ENCODE results near the gene NTSR1. TPM values are rescaled to one million over a fixed set of nuclear protein-coding genes. Genes with fewer than 3 reads are reported as not detected.

The NTSR1 gene
- total and polyA plus RNA-seq, 12 donors: 0.03 to 0.14 (median 0.11) TPM; not detected in 9

- 73 to 80% (median 79%) methylated on average over 12 to 18 of the region's 18 CpGs for WGBS, 4 donors
- no peak overlapping the region for H3K27ac ChIP-seq
- H3K4me3 ChIP-seq: no peak overlapping the region
- peak in 2 of 7 donors; percentile 2 to 7 for DNase-seq
- H3K36me3 ChIP-seq (replicated peaks in 1 of 2): no peaks in the 10 kb centered on the region
- TF ChIP-seq, protein P1, sequence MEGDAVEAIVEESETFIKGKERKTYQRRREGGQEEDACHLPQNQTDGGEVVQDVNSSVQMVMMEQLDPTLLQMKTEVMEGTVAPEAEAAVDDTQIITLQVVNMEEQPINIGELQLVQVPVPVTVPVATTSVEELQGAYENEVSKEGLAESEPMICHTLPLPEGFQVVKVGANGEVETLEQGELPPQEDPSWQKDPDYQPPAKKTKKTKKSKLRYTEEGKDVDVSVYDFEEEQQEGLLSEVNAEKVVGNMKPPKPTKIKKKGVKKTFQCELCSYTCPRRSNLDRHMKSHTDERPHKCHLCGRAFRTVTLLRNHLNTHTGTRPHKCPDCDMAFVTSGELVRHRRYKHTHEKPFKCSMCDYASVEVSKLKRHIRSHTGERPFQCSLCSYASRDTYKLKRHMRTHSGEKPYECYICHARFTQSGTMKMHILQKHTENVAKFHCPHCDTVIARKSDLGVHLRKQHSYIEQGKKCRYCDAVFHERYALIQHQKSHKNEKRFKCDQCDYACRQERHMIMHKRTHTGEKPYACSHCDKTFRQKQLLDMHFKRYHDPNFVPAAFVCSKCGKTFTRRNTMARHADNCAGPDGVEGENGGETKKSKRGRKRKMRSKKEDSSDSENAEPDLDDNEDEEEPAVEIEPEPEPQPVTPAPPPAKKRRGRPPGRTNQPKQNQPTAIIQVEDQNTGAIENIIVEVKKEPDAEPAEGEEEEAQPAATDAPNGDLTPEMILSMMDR (IDR thresholded peaks at IDR 0.05): no peak
- TF ChIP-seq POLR2A (IDR thresholded peaks at IDR 0.05): no peak
- H3K27me3 ChIP-seq: peaks cover 22% of the 10 kb centered on the region
- intact Hi-C loops (cut with DNase I): no loop called here
- H3K9me3 ChIP-seq (replicated peaks in 1 of 3): no peaks in the 10 kb centered on the region
- H3K4me1 ChIP-seq (replicated peaks in 1 of 2): no peaks in the 10 kb centered on the region
Measured at GRCh38 chr20:62733891-62734290, 25.3 kb downstream of the NTSR1 start.

- TF ChIP-seq, protein P1 (IDR thresholded peaks at IDR 0.05): no peak
- TF ChIP-seq POLR2A (IDR thresholded peaks at IDR 0.05): no peak
- H3K27me3 ChIP-seq: peaks cover 21% of the 10 kb centered on the region
- intact Hi-C loops (cut with DNase I): no loop called here
- no peaks in the 10 kb centered on the region for H3K9me3 ChIP-seq (replicated peaks in 1 of 3)
- DNase-seq: peak in 2 of 7 donors; percentile 0 to 5
- H3K4me1 ChIP-seq (replicated peaks in 1 of 2): no peaks in the 10 kb centered on the region
- H3K36me3 ChIP-seq (replicated peaks in 1 of 2): no peaks in the 10 kb centered on the region
- 75 to 85% (median 79%) methylated on average over 8 to 11 of the region's 11 CpGs for WGBS, 4 donors
- H3K4me3 ChIP-seq: no peak overlapping the region
- no peak overlapping the region for H3K27ac ChIP-seq
Measured at GRCh38 chr20:62734326-62734725, 25.7 kb downstream of the NTSR1 start.

DNA sequence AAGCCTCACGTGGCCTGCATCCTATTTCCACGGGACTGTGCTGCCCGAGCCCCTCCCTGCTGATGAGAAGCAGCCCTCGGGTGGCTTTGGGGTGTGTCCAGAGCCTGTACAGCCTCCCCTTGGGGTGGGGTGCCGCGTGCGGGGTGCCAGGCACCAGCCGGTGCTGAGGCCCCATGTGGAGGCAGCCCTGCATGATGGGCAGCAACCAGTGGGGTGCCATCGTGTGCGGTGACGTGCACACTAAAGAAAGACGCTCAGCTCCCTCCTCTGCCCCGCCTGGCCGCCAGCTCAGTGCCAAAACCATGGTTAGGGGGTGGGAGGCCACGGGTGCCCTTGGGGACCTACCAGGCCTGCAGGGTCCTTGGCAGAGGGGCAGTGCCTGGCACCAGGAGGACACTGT is 26.2 kb downstream of the NTSR1 start:
- intact Hi-C loops (cut with DNase I): no loop called here
- Histone ChIP-seq H3K27me3 (peaks cover 25% of the 10 kb centered on the region), H3K4me3 (no peak overlapping the region), H3K36me3 (replicated peaks in 1 of 2) (no peaks in the 10 kb centered on the region), H3K27ac (no peak overlapping the region), H3K9me3 (replicated peaks in 1 of 3) (no peaks in the 10 kb centered on the region), H3K4me1 (replicated peaks in 1 of 2) (no peaks in the 10 kb centered on the region)
- no peak for TF ChIP-seq POLR2A (IDR thresholded peaks at IDR 0.05)
- TF ChIP-seq, protein P1 (IDR thresholded peaks at IDR 0.05): no peak
- WGBS, 4 donors: 70 to 82% (median 73%) methylated on average over 3 to 15 of the region's 15 CpGs
- DNase-seq: peak in 2 of 7 donors; percentile 3 to 4

DNA sequence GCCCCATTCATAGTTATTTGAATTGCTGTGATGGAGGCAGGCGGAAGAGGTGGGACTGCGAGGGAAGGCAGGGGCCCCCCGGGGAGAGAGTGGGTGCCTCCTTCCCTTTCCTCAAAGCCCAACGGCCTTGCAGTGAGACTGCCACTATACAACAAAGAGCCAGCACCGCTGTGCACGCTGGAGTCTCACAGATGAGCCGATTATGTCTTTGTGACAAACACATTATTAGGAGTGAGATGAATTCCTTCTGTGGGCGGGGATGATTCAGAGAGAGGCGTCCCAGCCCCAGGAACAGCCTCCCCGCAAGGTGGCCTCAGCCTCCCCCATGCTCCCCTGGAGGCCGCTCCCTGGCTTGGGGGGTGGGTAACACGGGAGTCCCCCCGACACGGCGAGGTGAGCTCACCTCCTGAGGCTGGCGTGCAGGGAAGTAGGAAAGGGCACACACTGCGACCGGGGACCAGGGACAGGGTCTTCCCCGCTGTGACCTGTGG is 26.7 kb downstream of the NTSR1 start:
- H3K36me3 ChIP-seq (replicated peaks in 1 of 2): no peaks in the 10 kb centered on the region
- 46 to 66% (median 56%) methylated on average over 7 to 19 of the region's 19 CpGs for WGBS, 4 donors
- no peak overlapping the region for H3K4me3 ChIP-seq
- no peak overlapping the region for H3K27ac ChIP-seq
- H3K9me3 ChIP-seq (replicated peaks in 1 of 3): no peaks in the 10 kb centered on the region
- TF ChIP-seq, protein P1 (IDR thresholded peaks at IDR 0.05): no peak
- no peak for TF ChIP-seq POLR2A (IDR thresholded peaks at IDR 0.05)
- intact Hi-C loops (cut with DNase I): no loop called here
- no peaks in the 10 kb centered on the region for H3K4me1 ChIP-seq (replicated peaks in 1 of 2)
- H3K27me3 ChIP-seq: peaks cover 28% of the 10 kb centered on the region
- peak in 1 of 7 donors; percentile 2 for DNase-seq
